ENCODE data around the gene GARRE1. TPM values are rescaled to one million over a fixed set of nuclear protein-coding genes. Genes with fewer than 3 reads are reported as not detected.

Gene GARRE1
- polyA plus RNA-seq, 1 donor from 2014 or later, result 15.9 TPM

DNA sequence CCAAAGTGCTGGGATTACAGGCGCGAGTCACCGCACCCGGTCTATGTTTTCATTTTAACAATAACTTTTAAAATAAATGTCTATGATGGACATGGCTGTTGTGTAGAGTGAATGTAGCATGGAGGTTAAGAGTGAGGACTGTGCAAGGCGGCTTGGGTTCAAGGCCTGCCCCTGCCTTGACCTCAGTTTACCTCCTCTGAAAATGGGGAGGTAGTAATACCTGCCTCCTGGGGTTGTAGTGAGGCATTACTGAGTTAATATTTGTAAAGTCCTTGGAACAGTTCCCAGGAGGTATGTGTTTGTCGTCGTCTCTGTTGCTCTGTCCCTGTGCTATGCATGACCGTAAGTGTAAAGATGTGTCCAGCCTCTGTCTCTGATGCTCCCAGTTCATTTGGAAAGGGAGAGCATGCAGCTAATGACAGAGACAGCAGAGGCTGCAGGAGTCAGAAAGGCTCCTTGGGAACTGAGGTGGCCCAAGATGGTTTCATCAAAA lies 9.4 kb downstream of the GARRE1 start:
- Histone ChIP-seq H3K27ac (ENCODE audit: low read length) (no peak overlapping the region), H3K79me2 (replicated peaks; ENCODE audit: insufficient read depth, low read length) (peaks cover 15% of the 10 kb centered on the region), H3K4me2 (ENCODE audit: low read length) (no peak overlapping the region), H3K9ac (ENCODE audit: low read length) (no peak overlapping the region), H3F3A (ENCODE audit: insufficient read depth, low read length, poor library complexity, severe bottlenecking) (no peaks in the 10 kb centered on the region), H3K9me2 (ENCODE audit: insufficient read depth, low read length) (no peaks in the 10 kb centered on the region), H2AFZ (ENCODE audit: low read depth, low read length) (no peak overlapping the region), H3K9me3 (ENCODE audit: low read length) (no peaks in the 10 kb centered on the region), H4K20me1 (ENCODE audit: insufficient read depth) (no peaks in the 10 kb centered on the region), H3K4me3 (ENCODE audit: low read length) (no peak overlapping the region), H3K36me3 (ENCODE audit: insufficient read depth, low read length) (no peaks in the 10 kb centered on the region), H3K27me3 (ENCODE audit: insufficient read depth, low read depth, low read length) (no peaks in the 10 kb centered on the region)
- TF ChIP-seq, protein P1, sequence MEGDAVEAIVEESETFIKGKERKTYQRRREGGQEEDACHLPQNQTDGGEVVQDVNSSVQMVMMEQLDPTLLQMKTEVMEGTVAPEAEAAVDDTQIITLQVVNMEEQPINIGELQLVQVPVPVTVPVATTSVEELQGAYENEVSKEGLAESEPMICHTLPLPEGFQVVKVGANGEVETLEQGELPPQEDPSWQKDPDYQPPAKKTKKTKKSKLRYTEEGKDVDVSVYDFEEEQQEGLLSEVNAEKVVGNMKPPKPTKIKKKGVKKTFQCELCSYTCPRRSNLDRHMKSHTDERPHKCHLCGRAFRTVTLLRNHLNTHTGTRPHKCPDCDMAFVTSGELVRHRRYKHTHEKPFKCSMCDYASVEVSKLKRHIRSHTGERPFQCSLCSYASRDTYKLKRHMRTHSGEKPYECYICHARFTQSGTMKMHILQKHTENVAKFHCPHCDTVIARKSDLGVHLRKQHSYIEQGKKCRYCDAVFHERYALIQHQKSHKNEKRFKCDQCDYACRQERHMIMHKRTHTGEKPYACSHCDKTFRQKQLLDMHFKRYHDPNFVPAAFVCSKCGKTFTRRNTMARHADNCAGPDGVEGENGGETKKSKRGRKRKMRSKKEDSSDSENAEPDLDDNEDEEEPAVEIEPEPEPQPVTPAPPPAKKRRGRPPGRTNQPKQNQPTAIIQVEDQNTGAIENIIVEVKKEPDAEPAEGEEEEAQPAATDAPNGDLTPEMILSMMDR (IDR thresholded peaks at IDR 0.05; ENCODE audit: poor library complexity, severe bottlenecking), result no peak
- TF ChIP-seq RAD21 (conservative IDR thresholded peaks at IDR 0.05), result no peak
- TF ChIP-seq EP300 (conservative IDR thresholded peaks at IDR 0.05; ENCODE audit: poor library complexity, severe bottlenecking), result no peak
- no peak for TF ChIP-seq REST (IDR thresholded peaks at IDR 0.05; ENCODE audit: borderline replicate concordance)
- no peak for TF ChIP-seq POLR2AphosphoS5 (IDR thresholded peaks at IDR 0.05)

DNA sequence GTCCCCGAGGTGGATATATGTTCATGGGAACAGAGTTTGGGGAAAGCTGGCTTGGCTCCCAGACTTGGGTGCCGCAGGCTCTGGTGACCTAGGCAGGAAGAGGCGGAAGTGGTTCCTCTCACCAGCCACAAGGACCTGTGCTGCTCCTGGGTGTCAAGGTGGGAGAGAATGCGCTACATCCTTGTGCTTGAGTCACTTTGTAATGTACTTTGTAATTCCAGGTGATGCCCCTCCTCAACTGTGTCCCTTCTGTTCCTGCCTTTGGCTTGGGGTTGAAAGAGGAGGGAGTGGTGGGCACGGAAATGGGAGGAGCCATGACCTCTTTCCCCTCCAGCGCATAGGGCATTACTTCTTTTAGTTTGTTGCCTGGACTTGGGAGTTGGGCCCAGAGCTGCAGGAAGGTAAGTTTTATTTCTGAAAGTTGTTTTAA lies 10.9 kb downstream of the GARRE1 start:
- Histone ChIP-seq H3K4me3 (ENCODE audit: low read length) (no peak overlapping the region), H3K27me3 (ENCODE audit: insufficient read depth, low read depth, low read length) (no peaks in the 10 kb centered on the region), H3K9me2 (ENCODE audit: insufficient read depth, low read length) (no peaks in the 10 kb centered on the region), H3K9me3 (ENCODE audit: low read length) (no peaks in the 10 kb centered on the region), H3K27ac (ENCODE audit: low read length) (no peak overlapping the region), H2AFZ (ENCODE audit: low read depth, low read length) (no peak overlapping the region), H3F3A (ENCODE audit: insufficient read depth, low read length, poor library complexity, severe bottlenecking) (no peaks in the 10 kb centered on the region), H3K4me2 (ENCODE audit: low read length) (no peak overlapping the region), H3K9ac (ENCODE audit: low read length) (no peak overlapping the region), H3K36me3 (ENCODE audit: insufficient read depth, low read length) (no peaks in the 10 kb centered on the region), H3K79me2 (replicated peaks; ENCODE audit: insufficient read depth, low read length) (peaks cover 17% of the 10 kb centered on the region), H4K20me1 (ENCODE audit: insufficient read depth) (no peaks in the 10 kb centered on the region)
- TF ChIP-seq RAD21 (conservative IDR thresholded peaks at IDR 0.05), result no peak
- TF ChIP-seq, protein P1 (IDR thresholded peaks at IDR 0.05; ENCODE audit: poor library complexity, severe bottlenecking), result no peak
- TF ChIP-seq SMC3 (conservative IDR thresholded peaks at IDR 0.05; ENCODE audit: poor library complexity), result no peak
- TF ChIP-seq REST (IDR thresholded peaks at IDR 0.05; ENCODE audit: borderline replicate concordance), result no peak
- no peak for TF ChIP-seq EP300 (conservative IDR thresholded peaks at IDR 0.05; ENCODE audit: poor library complexity, severe bottlenecking)
- no peak for TF ChIP-seq MXI1 (conservative IDR thresholded peaks at IDR 0.05; ENCODE audit: poor library complexity, severe bottlenecking)
- TF ChIP-seq TAF1 (IDR thresholded peaks at IDR 0.05; ENCODE audit: low read depth), result no peak
- no peak for TF ChIP-seq POLR2AphosphoS5 (IDR thresholded peaks at IDR 0.05)
